ENCODE results near the gene SMIM3.
"Not testable (repeated sequence)": the region's sequence is repeated elsewhere in the genome, so short reads cannot be mapped to it uniquely, and the experiment has no call there.

The SMIM3 gene

DNA sequence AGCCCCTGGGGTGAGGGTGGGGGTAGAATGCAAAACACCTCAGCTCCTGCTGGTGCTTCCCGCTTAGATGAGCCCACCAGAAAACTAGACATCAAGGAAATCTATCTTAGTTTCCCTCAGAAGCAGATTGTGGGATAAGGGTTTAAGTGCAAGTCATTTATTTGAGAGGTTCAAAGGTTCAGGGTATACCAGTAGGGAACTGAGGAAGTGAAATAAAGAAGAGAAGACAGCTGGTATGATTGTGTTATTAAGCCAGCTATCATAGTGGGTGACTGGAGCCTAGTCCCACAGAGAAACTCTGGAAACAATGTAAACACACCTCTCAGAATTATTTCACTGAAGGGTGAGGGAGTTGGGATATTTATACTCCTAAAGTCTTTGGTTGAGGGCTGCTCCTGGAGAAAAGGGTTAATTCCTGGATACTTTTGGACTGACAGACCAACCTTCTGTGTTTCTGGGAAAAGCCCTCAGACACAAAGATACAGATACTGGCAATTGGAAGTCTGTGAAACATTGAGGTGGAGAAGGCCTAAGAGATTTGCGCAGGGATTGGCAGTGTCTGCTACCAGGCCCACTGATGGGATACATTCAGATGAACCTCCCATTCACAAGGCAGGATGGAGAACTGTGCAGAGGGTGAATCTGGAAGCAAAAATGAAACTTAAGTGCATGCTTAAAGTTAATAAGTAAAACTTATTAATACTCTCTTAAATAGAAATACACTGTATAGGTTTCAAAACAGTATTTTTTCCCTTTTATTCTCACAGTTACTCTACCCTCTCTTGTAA, 13.4 kb upstream of the SMIM3 start:
- no peak for DNase-seq (ENCODE audit: low spot score)

DNA sequence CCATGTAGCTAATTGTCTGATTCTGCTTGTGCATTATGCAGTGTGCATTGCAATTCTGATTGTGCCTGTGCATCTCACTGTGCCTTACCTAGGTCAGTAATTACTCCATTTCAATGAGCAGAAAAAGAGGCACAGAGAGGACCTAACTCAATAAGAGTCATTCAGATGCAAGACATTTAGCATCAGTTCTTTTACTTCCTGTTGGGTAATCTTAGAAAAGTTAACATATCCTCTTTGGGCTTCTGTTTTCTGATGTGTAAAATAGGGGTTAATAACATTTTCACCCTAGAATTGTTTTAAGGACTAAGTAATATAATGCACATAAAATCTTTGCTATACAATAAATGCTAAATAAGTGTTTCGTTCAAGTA, 12.8 kb upstream of the SMIM3 start:
- DNase-seq (ENCODE audit: low spot score), result no peak

- DNase-seq (ENCODE audit: low spot score), result no peak
Measured at GRCh38 chr5:150766251-150766650, 12.3 kb upstream of the SMIM3 start.

GRCh38 chr5:150771034-150771795, 7.3 kb upstream of the SMIM3 start:
- no peak for DNase-seq (ENCODE audit: low spot score)

- DNase-seq (ENCODE audit: low spot score), result no peak
Measured at GRCh38 chr5:150774145-150774544, 4.4 kb upstream of the SMIM3 start.

- no peak for DNase-seq (ENCODE audit: low spot score)
Measured at GRCh38 chr5:150777685-150778084, 872 bp upstream of the SMIM3 start.

DNA sequence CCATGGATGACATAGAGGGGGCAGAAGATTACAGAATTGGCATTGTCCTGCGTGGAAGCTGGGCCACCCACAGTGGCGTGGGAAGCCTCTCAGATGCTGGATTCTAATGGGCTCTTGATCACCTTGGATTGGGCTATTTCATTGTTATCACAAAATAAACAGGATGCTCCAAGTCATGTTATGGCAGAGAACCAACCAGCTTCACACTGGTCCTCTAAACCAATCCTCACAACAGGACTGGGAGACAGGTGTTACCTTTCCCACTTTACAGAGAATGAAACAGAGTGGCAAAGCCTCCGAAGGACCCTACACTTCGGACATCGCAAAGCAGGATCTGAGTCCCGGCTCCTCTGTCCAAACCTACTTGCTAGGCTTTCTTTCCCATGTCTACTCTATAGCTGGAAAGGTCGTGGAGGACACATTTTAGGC, 455 bp upstream of the SMIM3 start:
- DNase-seq (ENCODE audit: low spot score), result peak; percentile 19

DNA sequence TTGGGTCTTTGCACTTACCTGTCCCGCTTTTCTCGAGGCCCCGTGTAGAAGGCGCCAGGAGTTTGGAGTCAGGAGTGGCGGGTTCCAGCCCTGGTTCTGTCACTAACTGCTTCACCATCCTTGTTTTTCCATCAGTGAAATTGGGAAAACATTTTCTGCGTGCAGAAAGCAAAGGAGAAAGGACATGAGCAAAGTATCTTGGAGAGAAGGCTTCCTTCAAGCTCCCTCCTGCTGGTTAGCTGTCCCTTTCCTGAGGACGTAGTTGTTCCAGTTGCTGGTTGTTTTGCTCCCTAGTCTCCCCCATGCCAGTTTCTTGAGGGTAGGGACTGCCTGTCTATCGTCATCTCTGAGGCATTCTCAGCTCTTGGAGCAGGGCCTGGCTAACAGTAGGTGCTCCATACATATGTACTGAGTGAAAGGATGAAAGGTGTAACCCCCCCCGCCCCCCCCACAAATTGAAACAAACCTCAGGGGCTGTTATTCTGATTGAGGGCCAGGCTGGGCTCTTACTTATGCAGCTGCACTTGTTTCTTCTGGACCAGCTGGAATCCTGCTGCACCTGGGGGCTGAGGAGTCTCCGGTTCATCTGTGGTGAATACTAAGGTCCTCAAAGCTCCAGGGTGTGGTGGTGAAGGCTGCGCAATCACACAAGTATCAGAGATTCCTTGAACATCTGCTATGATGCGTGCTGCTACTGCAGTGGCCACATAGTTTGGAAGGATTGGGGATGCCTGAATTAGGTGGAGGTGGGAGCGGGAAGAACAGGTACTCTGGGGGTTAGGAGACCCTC, 1.0 kb downstream of the SMIM3 start:
- no peak for DNase-seq (ENCODE audit: low spot score)

GRCh38 chr5:150780187-150780692, 1.7 kb downstream of the SMIM3 start:
- no peak for DNase-seq (ENCODE audit: low spot score)

DNA sequence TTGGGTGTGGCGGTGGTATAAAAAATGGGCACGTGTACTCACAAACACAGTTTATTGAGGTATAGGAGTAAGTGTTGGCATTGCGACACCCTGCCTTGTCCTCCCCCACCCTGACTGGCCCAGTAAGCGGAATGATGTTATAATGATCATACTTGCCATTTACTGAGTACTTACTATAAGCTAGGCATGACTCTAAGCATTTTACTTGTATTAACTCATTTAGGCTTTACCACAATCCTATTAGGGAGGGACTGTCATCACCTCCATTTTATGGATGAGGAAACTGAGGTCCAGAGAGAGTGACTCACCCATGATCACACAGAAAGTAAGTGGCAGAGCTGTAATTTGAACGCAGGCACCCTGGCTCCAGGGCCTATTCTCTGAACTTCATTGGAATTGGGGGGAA, 2.3 kb downstream of the SMIM3 start:
- no peak for DNase-seq (ENCODE audit: low spot score)

DNA sequence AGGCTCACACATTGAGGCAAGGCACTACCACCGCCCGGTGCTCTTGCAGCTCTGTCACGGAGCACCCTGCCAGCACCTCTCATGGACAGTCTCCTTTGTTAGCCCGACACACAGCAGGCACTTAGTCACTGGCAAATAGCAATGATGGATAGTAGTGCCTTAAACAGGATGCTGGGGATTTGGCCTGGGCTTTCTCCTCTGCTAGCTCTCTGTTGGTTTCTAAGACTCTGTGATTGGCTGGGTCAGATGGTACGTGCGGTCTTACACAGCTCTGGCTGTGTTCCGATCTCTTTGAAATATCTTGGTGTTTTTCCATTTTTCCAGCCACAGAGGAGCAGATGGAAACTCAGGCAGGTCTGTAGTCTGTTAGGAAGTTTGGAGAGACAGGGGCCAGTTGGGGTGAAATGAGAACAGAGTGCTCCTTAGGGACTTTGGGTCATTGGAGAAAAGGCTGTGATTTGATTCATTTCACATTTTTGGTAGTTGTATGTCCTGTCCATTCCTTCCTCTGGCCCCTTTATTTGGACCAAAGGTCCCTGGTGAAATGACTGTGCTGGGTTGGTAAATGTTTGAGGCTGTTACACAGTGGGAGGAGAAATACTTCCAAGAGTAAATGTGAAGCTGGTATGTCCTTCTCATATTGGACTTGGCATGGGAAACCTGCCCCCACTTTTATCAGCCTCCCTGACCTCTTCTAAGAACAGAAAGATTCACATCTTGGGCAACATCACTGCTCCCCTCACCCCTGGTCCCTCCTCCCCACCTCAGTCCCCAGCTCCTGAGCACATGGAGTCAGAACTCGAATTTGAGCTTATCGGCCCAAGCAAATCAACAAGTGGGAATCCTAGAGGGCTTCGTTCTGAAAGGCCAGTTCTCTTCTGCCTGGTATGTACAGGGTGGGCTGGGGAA, 3.4 kb downstream of the SMIM3 start:
- DNase-seq (ENCODE audit: low spot score), result no peak

DNA sequence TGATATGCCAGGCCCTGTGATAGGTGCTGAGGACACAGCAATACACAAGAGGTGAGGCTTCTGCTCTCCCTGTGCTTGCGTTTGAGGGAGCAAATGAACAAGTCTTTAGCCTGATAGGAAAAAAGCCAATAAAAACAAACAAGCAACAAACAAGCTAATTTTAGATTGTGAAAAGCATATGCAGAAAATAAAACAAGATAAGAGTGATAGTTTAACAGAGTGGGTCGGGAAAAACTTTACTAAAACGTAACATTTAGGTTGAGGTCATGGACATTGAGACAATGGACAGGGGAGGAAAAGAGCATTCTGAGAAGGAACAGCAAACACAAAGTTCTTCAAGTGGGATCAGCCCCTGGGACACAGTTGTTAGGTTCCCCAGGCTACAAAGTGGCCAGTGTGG, 4.3 kb downstream of the SMIM3 start:
- no peak for DNase-seq (ENCODE audit: low spot score)

DNA sequence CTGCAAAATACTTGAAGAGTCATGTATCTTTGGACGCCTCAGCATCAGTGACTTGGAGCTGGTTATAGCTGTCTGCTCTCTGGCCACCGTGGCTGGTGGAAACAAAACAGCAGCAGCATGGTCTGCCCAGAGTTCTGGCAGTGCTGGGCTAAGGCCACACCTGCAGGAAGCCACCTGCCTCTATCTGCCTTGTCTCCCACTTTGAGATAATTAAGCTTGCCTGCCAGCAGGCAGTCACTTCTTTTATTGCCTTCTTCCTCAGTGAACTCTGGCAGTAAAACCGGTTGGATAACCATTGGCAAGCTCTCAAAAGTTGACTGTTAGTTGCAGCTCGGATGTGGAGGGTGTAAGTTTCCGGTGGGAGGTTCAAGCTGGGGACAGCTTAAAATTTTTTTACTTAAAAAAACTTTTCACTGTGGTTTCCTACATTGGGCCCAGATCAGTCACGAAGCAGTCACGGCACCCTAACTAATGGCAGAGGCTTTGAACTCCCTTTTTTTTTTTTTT, 4.9 kb downstream of the SMIM3 start:
- DNase-seq (ENCODE audit: low spot score), result peak; percentile 53

DNA sequence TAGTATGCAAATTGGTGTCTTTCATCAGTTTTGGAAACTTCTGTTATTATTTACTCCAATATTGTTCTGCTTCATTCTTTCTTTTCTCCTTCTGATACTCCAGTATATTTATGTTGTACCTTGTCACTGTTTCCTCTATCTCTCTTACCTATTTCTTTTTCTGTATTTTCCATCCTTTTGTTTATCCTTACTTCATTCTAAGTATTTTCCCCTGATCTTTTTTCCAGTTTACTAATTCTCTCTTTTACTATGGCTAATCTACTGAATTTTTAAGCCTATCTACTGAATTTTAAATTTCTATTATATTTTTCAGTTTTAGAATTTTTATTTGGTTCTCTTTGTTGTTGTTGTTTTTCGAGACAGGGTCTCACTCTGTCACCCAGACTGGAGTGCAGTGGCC, 7.4 kb downstream of the SMIM3 start:
- no peak for DNase-seq (ENCODE audit: low spot score)

- no peak for DNase-seq (ENCODE audit: low spot score)
Measured at GRCh38 chr5:150786876-150787275, 8.3 kb downstream of the SMIM3 start.

DNA sequence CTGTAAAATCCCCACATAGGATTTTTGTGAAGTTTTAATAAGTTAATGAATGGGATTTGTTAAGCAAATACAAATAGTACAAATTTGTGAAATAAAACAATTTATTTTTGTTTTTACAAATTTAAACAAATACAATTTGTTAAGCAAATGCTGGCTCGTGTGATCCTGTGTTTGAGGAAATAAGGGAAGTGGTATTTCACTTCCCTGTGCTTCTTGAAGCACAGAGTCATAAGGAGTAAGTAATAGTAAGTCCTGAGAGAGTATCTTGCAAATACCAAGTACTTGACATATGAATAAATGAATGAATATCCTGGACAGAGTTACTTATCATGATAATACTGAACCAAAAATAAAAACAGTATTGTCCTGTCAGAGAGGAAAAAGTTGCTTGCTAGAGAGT, 9.1 kb downstream of the SMIM3 start:
- DNase-seq (ENCODE audit: low spot score), result no peak

- no peak for DNase-seq (ENCODE audit: low spot score)
Measured at GRCh38 chr5:150788977-150789376, 10.4 kb downstream of the SMIM3 start.

GRCh38 chr5:150789450-150789849, 10.9 kb downstream of the SMIM3 start:
- DNase-seq (ENCODE audit: low spot score), result no peak

- DNase-seq (ENCODE audit: low spot score), result peak; percentile 23
Measured at GRCh38 chr5:150789943-150790611, 11.5 kb downstream of the SMIM3 start.

DNA sequence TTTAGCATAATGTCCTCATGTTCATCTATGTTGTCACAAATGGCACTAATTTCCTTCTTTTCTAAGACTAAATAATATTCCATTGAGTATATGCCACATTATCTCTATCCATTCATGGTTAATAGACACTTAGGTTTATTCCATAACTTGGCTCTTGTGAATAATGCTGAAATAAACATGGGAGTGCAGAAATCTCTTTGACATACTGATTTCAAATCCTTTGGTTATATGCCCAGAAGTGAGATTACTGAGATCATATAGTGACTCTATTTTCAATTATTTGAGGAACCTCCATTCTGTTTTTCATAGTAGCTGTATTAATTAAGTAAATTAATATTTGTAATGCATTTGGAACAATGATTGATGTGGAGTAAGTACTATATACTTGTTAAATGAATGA, 13.0 kb downstream of the SMIM3 start:
- DNase-seq (ENCODE audit: low spot score), result no peak

DNA sequence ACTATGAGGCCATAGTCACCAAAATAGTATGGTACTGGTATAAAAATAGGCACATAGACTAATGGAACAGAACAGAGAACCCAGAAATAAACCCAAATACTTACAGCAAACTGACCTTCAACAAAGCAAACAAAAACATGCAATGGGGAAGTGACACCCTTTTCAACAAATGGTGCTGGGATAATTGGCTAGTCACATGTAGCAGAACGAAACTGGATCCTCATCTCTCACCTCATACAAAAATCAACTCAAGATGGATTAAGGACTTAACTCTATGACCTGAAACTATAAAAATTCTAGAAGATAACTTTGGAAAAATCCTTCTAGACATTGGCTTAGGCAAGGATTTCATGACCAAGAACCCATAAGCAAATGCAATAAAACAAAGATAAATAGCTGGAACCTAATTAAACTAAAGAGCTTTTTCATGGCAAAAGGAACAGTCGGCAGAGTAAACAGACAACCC, 14.9 kb downstream of the SMIM3 start:
- not testable (repeated sequence) for DNase-seq (ENCODE audit: low spot score)

Data from iPS-NIHi11 (cell line).